Endothelial cell of umbilical vein (primary cell): ENCODE data around the gene FAM193B. TPM values are rescaled to one million over a fixed set of nuclear protein-coding genes. Genes with fewer than 3 reads are reported as not detected.

Experiments
- BruUV-seq: library from RNA; stranded (reverse); fragments of 400-500 nt; replicated peaks from 2 replicates; lab custom pipeline; 2021; lab: Mats Ljungman, UMichigan
- CTCF ChIA-PET: fragments of 300-600, 350-600 bp; sonication (Branson Sonifier 250); formaldehyde crosslinking; loops from one replicate; lab custom pipeline; 2021; ENCODE audit warnings: antibody characterized with exemption, inconsistent platforms; lab: Charles Lee
- POLR2A ChIA-PET: fragments of 300-600, 350-600 bp; sonication (Branson Sonifier 250); formaldehyde crosslinking; loops from one replicate; lab custom pipeline; 2021; ENCODE audit warnings: antibody characterized with exemption, inconsistent platforms; lab: Charles Lee
- DNase-seq: peaks from one replicate; pipeline ENCODE4 v3.0.0-alpha.2; 2011; ENCODE audit warnings: low read depth, low spot score
- FAIRE-seq: peaks from 2 replicates; lab custom pipeline; 2011; peaks lifted over from hg19 to GRCh38; lab: Jason Lieb, UNC
- H2AFZ ChIP-seq: 2 replicates; pipeline ENCODE4 v1.6.0; 2012; ENCODE audit warnings: low read depth, low read length, control low read depth, inconsistent platforms
- H3K27ac ChIP-seq: 2 replicates; pipeline ENCODE4 v1.5.1; 2011; ENCODE audit warnings: low read depth, mild to moderate bottlenecking, control low read depth, low read length, moderate library complexity; ENCODE audit not compliant: insufficient read depth
- H3K27me3 ChIP-seq, 2 experiments: 2 replicates each; pipeline versions ENCODE4 v1.6.0 to v1.6.1; 2011; ENCODE audit warnings: low read length in 2 of 2, mixed read lengths in 1 of 2; ENCODE audit not compliant: control insufficient read depth in 2 of 2, insufficient read depth in 2 of 2
- H3K36me3 ChIP-seq, 2 experiments: 2 replicates in 1 of 2; 3 replicates in 1 of 2; pipeline ENCODE4 v1.5.1; 2011; ENCODE audit warnings: low read length in 2 of 2, mild to moderate bottlenecking in 1 of 2, moderate library complexity in 1 of 2; ENCODE audit not compliant: control insufficient read depth in 2 of 2, insufficient read depth in 2 of 2; ENCODE audit errors: extremely low read depth in 1 of 2
- H3K4me1 ChIP-seq: 3 replicates; pipeline ENCODE4 v1.5.1; 2011; ENCODE audit warnings: mild to moderate bottlenecking, low read length; ENCODE audit not compliant: control insufficient read depth, insufficient read depth; ENCODE audit errors: extremely low read depth
- H3K4me2 ChIP-seq: 2 replicates; pipeline ENCODE4 v1.6.1; 2011; ENCODE audit warnings: low read length, control low read depth, mixed read lengths; ENCODE audit not compliant: insufficient read depth
- H3K4me3 ChIP-seq, 3 experiments: fragments of 200-600 bp in 1 of 3; sonication (generic), shearing (Covaris generic) in 1 of 3; replicated peaks in 1 of 3; 2 replicates each; pipeline ENCODE4 v1.5.1; 2011 to 2016; ENCODE audit warnings: control low read depth in 3 of 3, low read length in 3 of 3, mild to moderate bottlenecking in 2 of 3, inconsistent platforms in 1 of 3, low read depth in 1 of 3, moderate library complexity in 1 of 3; ENCODE audit not compliant: insufficient read depth in 1 of 3
- H3K79me2 ChIP-seq: 2 replicates; pipeline ENCODE4 v1.6.0; 2012; ENCODE audit warnings: low read length, inconsistent platforms; ENCODE audit not compliant: control insufficient read depth, insufficient read depth
- H3K9ac ChIP-seq: replicated peaks from 2 replicates; pipeline ENCODE3; 2011; ENCODE audit warnings: low read length, control low read depth; ENCODE audit not compliant: insufficient read depth; ENCODE audit errors: extremely low read depth
- H3K9me1 ChIP-seq: replicated peaks from 3 replicates; pipeline ENCODE4 v1.6.0; 2011; ENCODE audit warnings: mild to moderate bottlenecking, low read length; ENCODE audit not compliant: control insufficient read depth, insufficient read depth; ENCODE audit errors: extremely low read depth
- H3K9me3 ChIP-seq: replicated peaks from 2 replicates; pipeline ENCODE4 v1.5.1; 2012; ENCODE audit warnings: low read length, inconsistent platforms; ENCODE audit not compliant: control insufficient read depth, insufficient read depth
- H4K20me1 ChIP-seq: replicated peaks from 2 replicates; pipeline ENCODE3; 2011; ENCODE audit warnings: mild to moderate bottlenecking, low read length; ENCODE audit not compliant: control insufficient read depth, insufficient read depth; ENCODE audit errors: extremely low read depth
- CTCF ChIP-seq, 2 donors: IDR thresholded peaks; 1 replicate in 1 of 2; 2 replicates in 1 of 2; pipeline ENCODE4 v1.5.1; 2011; ENCODE audit warnings: low read length in 2 of 2, mild to moderate bottlenecking in 2 of 2, moderate library complexity in 2 of 2, control low read depth in 1 of 2, inconsistent platforms in 1 of 2, low read depth in 1 of 2; ENCODE audit not compliant: insufficient read depth in 1 of 2; ENCODE audit errors: extremely low read depth in 1 of 2
- FOS ChIP-seq: IDR thresholded peaks from 2 replicates; pipeline ENCODE4 v1.6.1; 2011; ENCODE audit warnings: mild to moderate bottlenecking, low read length, moderate library complexity, borderline replicate concordance; ENCODE audit not compliant: insufficient read depth
- GATA2 ChIP-seq: IDR thresholded peaks from 2 replicates; pipeline ENCODE4 v1.7.0; 2011; ENCODE audit warnings: low read depth, mild to moderate bottlenecking, moderate library complexity, mixed read lengths, low read length; ENCODE audit not compliant: insufficient read length, insufficient read depth
- MYC ChIP-seq: IDR thresholded peaks from one replicate; pipeline ENCODE4 v1.6.1; 2011; ENCODE audit warnings: mild to moderate bottlenecking, low read depth, low read length
- POLR2A ChIP-seq: IDR thresholded peaks from 2 replicates; pipeline ENCODE4 v1.6.1; 2012; ENCODE audit warnings: low read depth, mild to moderate bottlenecking, control low read depth, low read length
- POLR2AphosphoS5 ChIP-seq: IDR thresholded peaks from 2 replicates; pipeline ENCODE4 v1.6.1; 2012; ENCODE audit warnings: low read depth, mild to moderate bottlenecking, control low read depth, low read length, moderate library complexity; ENCODE audit not compliant: insufficient read depth
- dilution Hi-C: fragments of 300-500 bp; cut with MboI; formaldehyde crosslinking; loops from one replicate; pipeline ENCODE4 v1.15.0; 2019; ENCODE audit warnings: low sequenced_read_pairs; ENCODE audit not compliant: extremely low pct_ligation_motif_present
- intact Hi-C: fragments of 100-400 bp; cut with micrococcal nuclease; formaldehyde crosslinking; loops from one replicate; pipeline ENCODE4 v1.10.0; 2022
- polyA plus RNA-seq, 4 experiments: library from polyadenylated mRNA; depleted of rRNA in 3 of 4; stranded (reverse) in 3 of 4; unstranded in 1 of 4; fragments of >200 nt; gene quantifications; 2 replicates each; pipeline versions ENCODE4 v1.2.1 to v1.2.3, GENCODE V29; 2011 to 2012; ENCODE audit warnings: missing spikeins in 1 of 4
- total RNA-seq: library from RNA; stranded (reverse); gene quantifications from 2 replicates; pipeline ENCODE4 v1.2.3, GENCODE V29; 2021

The FAM193B gene
- total and polyA plus RNA-seq, 2 donors (not counting 3 experiments of a cell fraction or from before 2014, with no cell fraction given), result 57.9 to 75.7 TPM

GRCh38 chr5:177523711-177524538, 30.4 kb downstream of the FAM193B start:
- H3K9me1 ChIP-seq, result no peaks in the 10 kb centered on the region
- DNase-seq, result no peak
- no peak for FAIRE-seq
- CTCF ChIA-PET, result interaction anchor here (0.7 to 1.2 kb wide), 2 partner anchors 10 to 23 kb away, joined by 3 to 4 read pairs; no protein-coding TSS in a partner anchor
- BruUV-seq, result no TSS peak
- H3K4me2 ChIP-seq, result no peak overlapping the region
- intact Hi-C loops (no loop called here), dilution Hi-C loops (no loop called here)
- no peak overlapping the region for H2AFZ ChIP-seq
- H3K27ac ChIP-seq, result no peak overlapping the region
- H3K27me3 ChIP-seq, result no peaks in the 10 kb centered on the region
- TF ChIP-seq POLR2AphosphoS5 (no peak), CTCF (IDR thresholded peaks at IDR 0.05; ENCODE audit: extremely low read depth in 1 of 2, insufficient read depth in 1 of 2, low read depth in 1 of 2, low read length in 2 of 2) (no peak), POLR2A (no peak), MYC (no peak), GATA2 (no peak), FOS (no peak)
- H4K20me1 ChIP-seq, result no peaks in the 10 kb centered on the region
- H3K36me3 ChIP-seq, result peaks cover 6 to 58% of the 10 kb centered on the region in 2 experiments
- H3K9me3 ChIP-seq, result no peaks in the 10 kb centered on the region
- H3K4me1 ChIP-seq, result peaks cover under 1% of the 10 kb centered on the region
- POLR2A ChIA-PET, result no interaction called here
- H3K9ac ChIP-seq, result no peak overlapping the region
- no peaks in the 10 kb centered on the region for H3K79me2 ChIP-seq
- H3K4me3 ChIP-seq, result no peak overlapping the region
